MM.1S (cell line): ENCODE data around the gene CUL2.

Source experiments
- CTCF ChIP-seq: fragments of 300-600 bp; sonication (generic); IDR thresholded peaks from 2 replicates; pipeline ENCODE4 v1.5.1; 2016; ENCODE audit warnings: antibody characterized with exemption, low read length, mixed read lengths
- EZH2 ChIP-seq: fragments of 300-600 bp; sonication (generic); optimal IDR thresholded peaks from 2 replicates; pipeline ENCODE3; 2017; ENCODE audit warnings: low read depth, mild to moderate bottlenecking, antibody characterized with exemption, low read length, mixed read lengths

GRCh38 chr10:34988397-34989067, 101.6 kb downstream of the CUL2 start:
- TF ChIP-seq CTCF: no peak
- no peak for TF ChIP-seq EZH2
